Uterus (tissue), 2 donors: ENCODE results near the gene ARPC5L.

ENCODE experiments used
- CTCF ChIP-seq, 4 experiments: fragments of 200-600 bp in 2 of 4; fragments of 450-650 bp in 2 of 4; sonication (generic) in 2 of 4; IDR thresholded peaks; one replicate each; pipeline ENCODE4 v1.5.1; 2016 to 2019; ENCODE audit warnings: antibody characterized with exemption in 4 of 4, mild to moderate bottlenecking in 2 of 4, moderate library complexity in 1 of 4
- POLR2A ChIP-seq, 2 donors: fragments of 450-650 bp; IDR thresholded peaks; one replicate each; pipeline ENCODE4 v1.6.1; 2016; ENCODE audit warnings: antibody characterized with exemption in 2 of 2, mild to moderate bottlenecking in 1 of 2, moderate library complexity in 1 of 2

GRCh38 chr9:124886866-124887492, 25.0 kb downstream of the ARPC5L start:
- TF ChIP-seq CTCF (IDR thresholded peaks at IDR 0.05) (no peak), POLR2A (IDR thresholded peaks at IDR 0.05) (no peak)
